ENCODE measurements around the gene PAPPA2. TPM values are rescaled to one million over a fixed set of nuclear protein-coding genes. Genes with fewer than 3 reads are reported as not detected.

The PAPPA2 gene
- total and polyA plus RNA-seq, 7 donors: under 0.01 to 3.9 (median 1.2) TPM; not detected in 1

- DNase-seq: no peak
- H3K27ac ChIP-seq: no peak overlapping the region
- intact Hi-C loops (cut with DNase I): no loop called here
- 65 to 76% methylated on average over 3 of the region's 3 CpGs for WGBS, 2 donors
- no peak overlapping the region for H3K4me3 ChIP-seq
- H3K9me3 ChIP-seq: no peaks in the 10 kb centered on the region
- TF ChIP-seq POLR2AphosphoS5 (IDR thresholded peaks at IDR 0.05) (no peak), POLR2A (IDR thresholded peaks at IDR 0.05) (no peak), EP300 (IDR thresholded peaks at IDR 0.05) (no peak), CTCF (IDR thresholded peaks at IDR 0.05) (no peak)
- peaks cover 0 to 18% (median 8%) of the 10 kb centered on the region in 4 donors for H3K4me1 ChIP-seq
- no peaks in the 10 kb centered on the region for H3K27me3 ChIP-seq
- no peaks in the 10 kb centered on the region for H3K36me3 ChIP-seq
Observed at GRCh38 chr1:176579087-176579486, 116.1 kb downstream of the PAPPA2 start.

- no peak overlapping the region for H3K4me3 ChIP-seq
- intact Hi-C loops (cut with DNase I): no loop called here
- H3K4me1 ChIP-seq: no peaks in the 10 kb centered on the region
- H3K27me3 ChIP-seq: no peaks in the 10 kb centered on the region
- TF ChIP-seq POLR2AphosphoS5 (IDR thresholded peaks at IDR 0.05) (no peak), EP300 (IDR thresholded peaks at IDR 0.05) (no peak), POLR2A (IDR thresholded peaks at IDR 0.05) (no peak)
- WGBS, 2 donors: 91 to 92% methylated on average over 16 of the region's 16 CpGs
- H3K9me3 ChIP-seq: no peaks in the 10 kb centered on the region
- H3K27ac ChIP-seq: no peak overlapping the region
- DNase-seq: no peak
- H3K36me3 ChIP-seq: no peaks in the 10 kb centered on the region
Observed at GRCh38 chr1:176595217-176595616, 132.2 kb downstream of the PAPPA2 start.

DNA sequence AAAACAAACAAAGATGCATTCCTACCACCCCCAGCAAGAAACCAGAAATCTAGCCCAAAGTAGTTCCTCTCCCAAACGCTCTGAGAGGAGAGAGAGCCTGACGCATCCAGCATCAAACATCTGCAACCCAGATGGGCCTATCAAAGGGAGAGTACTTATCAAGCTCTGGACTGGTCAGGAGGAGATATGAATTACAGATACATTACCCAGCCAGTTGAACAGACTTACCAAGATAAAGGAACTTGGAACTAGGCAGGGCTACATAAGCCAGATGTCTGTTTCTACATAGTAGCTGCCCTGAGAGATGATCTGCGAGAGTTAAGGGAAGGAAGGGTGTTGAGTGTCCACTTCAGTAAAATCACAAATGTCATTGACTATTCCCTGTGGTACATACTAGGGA lies 138.4 kb downstream of the PAPPA2 start:
- no peaks in the 10 kb centered on the region for H3K27me3 ChIP-seq
- H3K4me3 ChIP-seq: no peak overlapping the region
- TF ChIP-seq EP300 (IDR thresholded peaks at IDR 0.05) (no peak), CTCF (IDR thresholded peaks at IDR 0.05) (no peak), POLR2AphosphoS5 (IDR thresholded peaks at IDR 0.05) (no peak), POLR2A (IDR thresholded peaks at IDR 0.05) (no peak)
- intact Hi-C loops (cut with DNase I): no loop called here
- H3K36me3 ChIP-seq: no peaks in the 10 kb centered on the region
- H3K27ac ChIP-seq: no peak overlapping the region
- no peak for DNase-seq
- 90 to 92% methylated on average over 3 of the region's 3 CpGs for WGBS, 2 donors
- peaks cover 0 to 13% (median 4%) of the 10 kb centered on the region in 4 donors for H3K4me1 ChIP-seq
- no peaks in the 10 kb centered on the region for H3K9me3 ChIP-seq

DNA sequence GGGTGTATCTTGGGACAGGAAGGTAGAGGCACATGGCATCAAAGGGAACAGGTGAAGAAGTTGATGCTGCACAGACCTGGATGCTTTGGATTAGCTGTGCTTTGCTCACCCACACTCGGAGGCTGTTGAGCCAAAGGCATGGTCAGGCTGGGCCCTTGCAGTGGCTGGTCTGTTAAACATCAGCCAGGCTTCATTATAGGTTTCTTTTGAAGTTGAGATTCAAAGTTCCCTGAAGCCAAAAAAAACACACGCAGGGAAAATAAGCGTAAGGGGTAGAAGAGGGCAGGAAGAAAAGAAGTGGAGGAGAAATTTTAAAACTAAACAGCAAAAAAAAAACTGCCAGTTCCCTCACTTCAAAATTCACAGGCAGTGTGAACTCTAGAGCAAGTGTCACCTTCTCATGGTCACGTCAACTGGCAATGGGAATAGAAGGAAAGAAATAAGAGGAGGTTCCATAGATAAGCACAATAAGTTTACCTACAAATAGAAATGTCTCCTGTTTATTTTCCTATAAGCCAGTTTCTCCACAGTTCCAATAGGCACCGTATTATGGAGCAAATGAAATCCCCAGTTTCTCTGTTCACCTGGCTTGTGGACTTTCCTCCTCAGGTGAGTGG lies 139.5 kb downstream of the PAPPA2 start:
- no peak for DNase-seq
- H3K9me3 ChIP-seq: no peaks in the 10 kb centered on the region
- 24 to 56% methylated on average over 5 of the region's 5 CpGs for WGBS, 2 donors
- H3K36me3 ChIP-seq: no peaks in the 10 kb centered on the region
- TF ChIP-seq EP300 (IDR thresholded peaks at IDR 0.05) (no peak), CTCF (IDR thresholded peaks at IDR 0.05) (no peak), POLR2A (IDR thresholded peaks at IDR 0.05) (no peak), POLR2AphosphoS5 (IDR thresholded peaks at IDR 0.05) (peak in 1 of 4 donors; percentile 41)
- intact Hi-C loops (cut with DNase I): no loop called here
- peaks cover 0 to 13% (median 4%) of the 10 kb centered on the region in 4 donors for H3K4me1 ChIP-seq
- no peak overlapping the region for H3K4me3 ChIP-seq
- H3K27me3 ChIP-seq: no peaks in the 10 kb centered on the region
- peak overlapping the region in 1 of 4 donors; percentile 30 for H3K27ac ChIP-seq

DNA sequence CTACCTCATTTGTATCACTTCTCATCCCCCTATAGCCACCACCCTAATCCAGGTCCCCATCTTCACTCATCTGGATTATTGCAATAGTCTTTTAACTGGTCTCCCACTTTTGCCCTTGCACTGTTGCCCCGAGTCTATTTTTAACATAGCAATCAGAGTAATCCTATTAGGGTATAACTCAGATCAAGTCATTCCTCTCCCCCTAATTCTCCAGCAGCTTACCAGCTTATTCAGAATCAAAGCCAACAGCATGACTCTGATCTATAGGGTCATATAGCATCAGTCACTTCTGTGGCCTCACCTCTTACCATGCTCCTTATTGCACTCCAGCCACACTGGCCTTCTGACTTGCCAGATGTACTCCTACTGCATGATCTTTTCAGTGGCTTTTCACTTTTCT lies 140.7 kb downstream of the PAPPA2 start:
- no peaks in the 10 kb centered on the region for H3K27me3 ChIP-seq
- H3K36me3 ChIP-seq: no peaks in the 10 kb centered on the region
- H3K27ac ChIP-seq: no peak overlapping the region
- no peak for DNase-seq
- H3K9me3 ChIP-seq: no peaks in the 10 kb centered on the region
- H3K4me1 ChIP-seq: peaks cover 0 to 13% (median 4%) of the 10 kb centered on the region in 4 donors
- TF ChIP-seq POLR2AphosphoS5 (IDR thresholded peaks at IDR 0.05): no peak
- TF ChIP-seq CTCF (IDR thresholded peaks at IDR 0.05): no peak
- TF ChIP-seq POLR2A (IDR thresholded peaks at IDR 0.05): no peak
- no peak for TF ChIP-seq EP300 (IDR thresholded peaks at IDR 0.05)
- H3K4me3 ChIP-seq: no peak overlapping the region
- intact Hi-C loops (cut with DNase I): no loop called here
- WGBS, 2 donors: 85 to 92% methylated on average over 1 of the region's 1 CpG

Measured in sigmoid colon (tissue), 7 donors.